Measurements from ENCODE around the gene MYOZ3. TPM values are rescaled to one million over a fixed set of nuclear protein-coding genes. Genes with fewer than 3 reads are reported as not detected.
A peak's percentile ranks its signal among the peaks of the same experiment; 100 is the strongest.

MYOZ3 gene
- total RNA-seq, 1 donor from 2014 or later = 0.49 TPM

- H3K4me1 Mint-ChIP-seq (ENCODE audit: low read depth) = peaks cover 16% of the 10 kb centered on the region
- H3K27me3 Mint-ChIP-seq (ENCODE audit: insufficient read depth) = peaks cover 20% of the 10 kb centered on the region
- no peaks in the 10 kb centered on the region for H3K9me3 Mint-ChIP-seq
- H3K27ac Mint-ChIP-seq = no peak overlapping the region
- no peak overlapping the region for H3K4me3 Mint-ChIP-seq
- intact Hi-C loops (cut with micrococcal nuclease) = no loop called here
- DNase-seq (ENCODE audit: low spot score) = no peak
- H3K36me3 Mint-ChIP-seq (ENCODE audit: low read depth) = no peaks in the 10 kb centered on the region
Measured at GRCh38 chr5:150622157-150622556, 38.9 kb upstream of the MYOZ3 start.

- DNase-seq (ENCODE audit: low spot score) = no peak
- Mint-ChIP-seq H3K4me1 (ENCODE audit: low read depth) (peaks cover 16% of the 10 kb centered on the region), H3K36me3 (ENCODE audit: low read depth) (no peaks in the 10 kb centered on the region), H3K9me3 (no peaks in the 10 kb centered on the region), H3K27ac (peak overlapping the region; percentile 51), H3K4me3 (no peak overlapping the region), H3K27me3 (ENCODE audit: insufficient read depth) (peaks cover 24% of the 10 kb centered on the region)
- intact Hi-C loops (cut with micrococcal nuclease) = no loop called here
Measured at GRCh38 chr5:150623152-150623877, 37.7 kb upstream of the MYOZ3 start.

- DNase-seq (ENCODE audit: low spot score) = no peak
- Mint-ChIP-seq H3K27ac (no peak overlapping the region), H3K4me3 (peak overlapping the region; percentile 73), H3K4me1 (ENCODE audit: low read depth) (peaks cover 16% of the 10 kb centered on the region), H3K36me3 (ENCODE audit: low read depth) (no peaks in the 10 kb centered on the region), H3K9me3 (no peaks in the 10 kb centered on the region), H3K27me3 (ENCODE audit: insufficient read depth) (peaks cover 26% of the 10 kb centered on the region)
- intact Hi-C loops (cut with micrococcal nuclease) = no loop called here
Measured at GRCh38 chr5:150623878-150624216, 37.2 kb upstream of the MYOZ3 start.

GRCh38 chr5:150624334-150625163 is 36.5 kb upstream of the MYOZ3 start:
- Mint-ChIP-seq H3K4me3 (peak overlapping the region; percentile 73), H3K36me3 (ENCODE audit: low read depth) (no peaks in the 10 kb centered on the region), H3K27ac (no peak overlapping the region), H3K4me1 (ENCODE audit: low read depth) (peaks cover 16% of the 10 kb centered on the region), H3K27me3 (ENCODE audit: insufficient read depth) (peaks cover 26% of the 10 kb centered on the region), H3K9me3 (no peaks in the 10 kb centered on the region)
- intact Hi-C loops (cut with micrococcal nuclease) = no loop called here
- DNase-seq (ENCODE audit: low spot score) = no peak

GRCh38 chr5:150625164-150625535 is 35.9 kb upstream of the MYOZ3 start:
- Mint-ChIP-seq H3K36me3 (ENCODE audit: low read depth) (no peaks in the 10 kb centered on the region), H3K4me1 (ENCODE audit: low read depth) (peaks cover 16% of the 10 kb centered on the region), H3K27ac (no peak overlapping the region), H3K4me3 (no peak overlapping the region), H3K27me3 (ENCODE audit: insufficient read depth) (peaks cover 26% of the 10 kb centered on the region), H3K9me3 (no peaks in the 10 kb centered on the region)
- DNase-seq (ENCODE audit: low spot score) = no peak
- intact Hi-C loops (cut with micrococcal nuclease) = no loop called here

- no peak overlapping the region for H3K4me3 Mint-ChIP-seq
- H3K4me1 Mint-ChIP-seq (ENCODE audit: low read depth) = peaks cover 16% of the 10 kb centered on the region
- no peak overlapping the region for H3K27ac Mint-ChIP-seq
- no peaks in the 10 kb centered on the region for H3K36me3 Mint-ChIP-seq (ENCODE audit: low read depth)
- no peak for DNase-seq (ENCODE audit: low spot score)
- H3K27me3 Mint-ChIP-seq (ENCODE audit: insufficient read depth) = peaks cover 26% of the 10 kb centered on the region
- H3K9me3 Mint-ChIP-seq = no peaks in the 10 kb centered on the region
- intact Hi-C loops (cut with micrococcal nuclease) = no loop called here
Measured at GRCh38 chr5:150625831-150626746, 35.0 kb upstream of the MYOZ3 start.

- DNase-seq (ENCODE audit: low spot score) = no peak
- Mint-ChIP-seq H3K36me3 (ENCODE audit: low read depth) (no peaks in the 10 kb centered on the region), H3K4me1 (ENCODE audit: low read depth) (peaks cover 16% of the 10 kb centered on the region), H3K9me3 (no peaks in the 10 kb centered on the region), H3K27ac (no peak overlapping the region), H3K27me3 (ENCODE audit: insufficient read depth) (peaks cover 24% of the 10 kb centered on the region), H3K4me3 (no peak overlapping the region)
- intact Hi-C loops (cut with micrococcal nuclease) = no loop called here
Measured at GRCh38 chr5:150626853-150627276, 34.2 kb upstream of the MYOZ3 start.

GRCh38 chr5:150627731-150628545 is 33.1 kb upstream of the MYOZ3 start:
- Mint-ChIP-seq H3K27ac (no peak overlapping the region), H3K36me3 (ENCODE audit: low read depth) (no peaks in the 10 kb centered on the region), H3K9me3 (no peaks in the 10 kb centered on the region), H3K4me1 (ENCODE audit: low read depth) (peaks cover 12% of the 10 kb centered on the region), H3K27me3 (ENCODE audit: insufficient read depth) (peaks cover 22% of the 10 kb centered on the region), H3K4me3 (no peak overlapping the region)
- intact Hi-C loops (cut with micrococcal nuclease) = no loop called here
- DNase-seq (ENCODE audit: low spot score) = no peak

GRCh38 chr5:150628936-150629485 is 32.0 kb upstream of the MYOZ3 start:
- Mint-ChIP-seq H3K27me3 (ENCODE audit: insufficient read depth) (peaks cover 21% of the 10 kb centered on the region), H3K4me3 (no peak overlapping the region), H3K9me3 (no peaks in the 10 kb centered on the region), H3K4me1 (ENCODE audit: low read depth) (peaks cover 4% of the 10 kb centered on the region), H3K27ac (no peak overlapping the region), H3K36me3 (ENCODE audit: low read depth) (no peaks in the 10 kb centered on the region)
- DNase-seq (ENCODE audit: low spot score) = no peak
- intact Hi-C loops (cut with micrococcal nuclease) = no loop called here

- H3K4me3 Mint-ChIP-seq = no peak overlapping the region
- peaks cover 17% of the 10 kb centered on the region for H3K27me3 Mint-ChIP-seq (ENCODE audit: insufficient read depth)
- no peaks in the 10 kb centered on the region for H3K36me3 Mint-ChIP-seq (ENCODE audit: low read depth)
- no peaks in the 10 kb centered on the region for H3K9me3 Mint-ChIP-seq
- no peak overlapping the region for H3K27ac Mint-ChIP-seq
- no peak for DNase-seq (ENCODE audit: low spot score)
- intact Hi-C loops (cut with micrococcal nuclease) = no loop called here
- no peaks in the 10 kb centered on the region for H3K4me1 Mint-ChIP-seq (ENCODE audit: low read depth)
Measured at GRCh38 chr5:150630016-150630415, 31.0 kb upstream of the MYOZ3 start.

- Mint-ChIP-seq H3K9me3 (no peaks in the 10 kb centered on the region), H3K4me1 (ENCODE audit: low read depth) (no peaks in the 10 kb centered on the region), H3K4me3 (no peak overlapping the region), H3K36me3 (ENCODE audit: low read depth) (no peaks in the 10 kb centered on the region), H3K27me3 (ENCODE audit: insufficient read depth) (peaks cover 17% of the 10 kb centered on the region), H3K27ac (no peak overlapping the region)
- DNase-seq (ENCODE audit: low spot score) = no peak
- intact Hi-C loops (cut with micrococcal nuclease) = no loop called here
Measured at GRCh38 chr5:150630461-150631325, 30.4 kb upstream of the MYOZ3 start.

All from activated T-helper 1 cell treated with anti-CD3 and anti-CD28 coated beads, Interleukin-12 subunit alpha, Interleukin-12 subunit beta, Interleukin-2, Interleukin-4 antibody, amounts not matched to agents 30 ng/mL and 10 ng/mL and 1 ng/mL, durations not matched to agents 14 hours and 24 hours and 36 hours (primary cell).